Measurements from ENCODE around the gene ZDHHC14.
"Not testable (repeated sequence)": the region's sequence is repeated elsewhere in the genome, so short reads cannot be mapped to it uniquely, and the experiment has no call there.

The ZDHHC14 gene

GRCh38 chr6:157695301-157696040, 314.5 kb downstream of the ZDHHC14 start:
- TF ChIP-seq CTCF (IDR thresholded peaks at IDR 0.05; ENCODE audit: control insufficient read depth, insufficient read depth, low read depth, low read length, missing control alignments) = no peak
- H3K4me3 ChIP-seq (ENCODE audit: control insufficient read depth, low read depth, low read length) = no peak overlapping the region
- DNase-seq (ENCODE audit: low read depth) = no peak

DNA sequence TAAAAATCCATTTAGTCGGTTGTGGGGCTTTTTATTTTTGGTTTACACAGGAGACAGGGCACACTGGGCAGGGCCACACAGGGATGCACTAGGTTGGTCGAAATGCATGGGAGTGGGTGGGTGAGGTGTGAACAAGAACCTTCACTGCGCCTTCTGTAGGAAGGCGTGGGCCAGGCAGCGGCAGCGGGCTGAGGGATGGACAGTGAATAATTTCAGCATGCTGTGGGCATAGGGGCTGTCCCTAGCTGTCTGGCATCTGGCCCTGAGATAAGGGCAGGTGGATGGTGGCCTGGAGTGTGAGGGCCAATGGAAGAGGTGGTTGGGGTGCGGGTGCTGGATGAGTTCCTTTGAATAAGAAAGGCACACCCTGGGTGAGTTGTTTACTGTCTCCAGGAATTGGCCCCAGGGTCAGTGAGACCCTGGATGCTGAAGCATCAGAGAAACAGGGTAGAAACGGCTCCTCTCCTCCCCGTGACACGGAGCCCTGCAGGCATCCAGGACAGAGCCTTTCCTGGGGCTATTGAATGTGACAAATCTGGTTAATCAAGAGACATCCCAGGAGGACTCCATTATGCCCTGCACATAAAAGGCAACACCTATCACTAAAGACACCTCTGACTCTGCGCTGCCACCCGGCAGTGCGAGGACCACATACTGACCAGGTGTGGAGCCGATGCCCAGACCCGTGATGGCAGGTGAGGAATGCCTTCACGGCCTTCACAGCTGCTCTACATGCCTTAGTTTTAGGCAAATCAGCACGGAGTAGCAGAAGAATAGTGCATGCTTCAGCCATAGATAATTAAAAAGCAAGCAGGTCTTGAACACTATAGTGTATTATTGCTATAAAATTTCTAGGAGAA, 319.0 kb downstream of the ZDHHC14 start:
- no peak for TF ChIP-seq CTCF (IDR thresholded peaks at IDR 0.05; ENCODE audit: control insufficient read depth, insufficient read depth, low read depth, low read length, missing control alignments)
- H3K4me3 ChIP-seq (ENCODE audit: control insufficient read depth, low read depth, low read length) = no peak overlapping the region
- no peak for DNase-seq (ENCODE audit: low read depth)

- not testable (repeated sequence) for H3K4me3 ChIP-seq (ENCODE audit: control insufficient read depth, low read depth, low read length); DNase-seq (ENCODE audit: low read depth)
Measured at GRCh38 chr6:157706351-157706750, 325.4 kb downstream of the ZDHHC14 start.

GRCh38 chr6:157706883-157707282, 325.9 kb downstream of the ZDHHC14 start:
- H3K4me3 ChIP-seq (ENCODE audit: control insufficient read depth, low read depth, low read length) = no peak overlapping the region
- DNase-seq (ENCODE audit: low read depth) = no peak
- no peak for TF ChIP-seq CTCF (IDR thresholded peaks at IDR 0.05; ENCODE audit: control insufficient read depth, insufficient read depth, low read depth, low read length, missing control alignments)

GRCh38 chr6:157707576-157707975, 326.6 kb downstream of the ZDHHC14 start:
- TF ChIP-seq CTCF (IDR thresholded peaks at IDR 0.05; ENCODE audit: control insufficient read depth, insufficient read depth, low read depth, low read length, missing control alignments) = no peak
- no peak for DNase-seq (ENCODE audit: low read depth)
- H3K4me3 ChIP-seq (ENCODE audit: control insufficient read depth, low read depth, low read length) = no peak overlapping the region

DNA sequence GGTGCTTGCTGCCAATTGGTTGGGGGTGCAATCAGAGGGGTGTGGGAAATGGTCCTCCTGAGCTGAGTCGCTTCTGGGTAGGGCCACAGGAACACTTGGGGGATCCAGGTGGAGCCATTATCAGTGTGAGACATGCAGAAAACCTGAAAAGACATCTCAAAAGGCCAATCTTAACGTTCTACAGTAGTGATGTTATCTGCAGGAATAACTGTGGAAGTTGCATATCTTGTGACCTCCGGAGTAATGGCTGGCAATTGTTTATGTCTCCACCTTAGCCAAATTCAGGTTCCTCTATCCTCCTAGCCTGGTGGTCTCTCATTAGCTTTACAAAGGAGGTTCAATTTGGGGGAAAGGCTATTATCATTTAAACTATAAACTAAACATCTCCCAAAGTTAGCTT, 327.2 kb downstream of the ZDHHC14 start:
- no peak for TF ChIP-seq CTCF (IDR thresholded peaks at IDR 0.05; ENCODE audit: control insufficient read depth, insufficient read depth, low read depth, low read length, missing control alignments)
- DNase-seq (ENCODE audit: low read depth) = no peak
- H3K4me3 ChIP-seq (ENCODE audit: control insufficient read depth, low read depth, low read length) = no peak overlapping the region

DNA sequence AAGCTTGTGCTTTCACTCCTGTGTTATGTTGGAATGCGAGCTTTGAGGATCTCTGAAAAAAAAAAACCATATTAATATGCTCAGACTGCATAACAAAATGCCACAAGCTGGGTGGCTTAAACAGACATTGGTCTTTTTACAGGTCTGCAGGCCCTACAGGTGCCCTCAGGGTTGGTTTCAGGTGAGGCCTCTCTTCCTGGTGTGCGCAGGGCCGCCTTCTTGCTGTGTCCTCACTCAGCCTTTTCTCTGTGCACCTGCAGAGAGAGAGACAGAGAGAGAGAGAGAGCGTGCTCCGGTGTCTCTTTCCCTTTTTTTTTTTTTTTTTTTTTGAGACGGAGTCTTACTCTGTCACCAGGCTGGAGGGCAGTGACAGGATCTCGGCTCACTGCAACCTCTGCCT, 327.9 kb downstream of the ZDHHC14 start:
- DNase-seq (ENCODE audit: low read depth) = no peak
- no peak for TF ChIP-seq CTCF (IDR thresholded peaks at IDR 0.05; ENCODE audit: control insufficient read depth, insufficient read depth, low read depth, low read length, missing control alignments)
- no peak overlapping the region for H3K4me3 ChIP-seq (ENCODE audit: control insufficient read depth, low read depth, low read length)
